ENCODE measurements around the gene CLC.
"Not testable (repeated sequence)": the region's sequence is repeated elsewhere in the genome, so short reads cannot be mapped to it uniquely, and the experiment has no call there.

CLC gene

GRCh38 chr19:39737891-39738290 lies at the start of gene CLC:
TSS of gene CLC (minus strand) at chr19:39738029. CDS start at chr19:39737952, 77 bp downstream.
- DNase-seq (ENCODE audit: low read depth): no peak

- no peak for DNase-seq (ENCODE audit: low read depth)
These were observed 43.1 kb upstream of the CLC start for GRCh38 chr19:39780894-39781293.

- no peak for DNase-seq (ENCODE audit: low read depth)
These were observed 40.9 kb upstream of the CLC start, which contains the start of gene LEUTX for GRCh38 chr19:39778763-39779162. TSS of gene LEUTX (plus strand) at chr19:39778854. CDS start at chr19:39778921, 67 bp downstream.

GRCh38 chr19:39768786-39769185 lies 31.0 kb upstream of the CLC start:
- no peak for DNase-seq (ENCODE audit: low read depth)

GRCh38 chr19:39768334-39768733 lies 30.5 kb upstream of the CLC start:
- no peak for DNase-seq (ENCODE audit: low read depth)

GRCh38 chr19:39765091-39766076 lies 27.6 kb upstream of the CLC start:
- DNase-seq (ENCODE audit: low read depth): no peak

- not testable (repeated sequence) for DNase-seq (ENCODE audit: low read depth)
These were observed 24.0 kb upstream of the CLC start for GRCh38 chr19:39761851-39762250.

- no peak for DNase-seq (ENCODE audit: low read depth)
These were observed 21.8 kb upstream of the CLC start for GRCh38 chr19:39759457-39760184.

- DNase-seq (ENCODE audit: low read depth): no peak
These were observed 17.1 kb upstream of the CLC start for GRCh38 chr19:39754971-39755370.

DNA sequence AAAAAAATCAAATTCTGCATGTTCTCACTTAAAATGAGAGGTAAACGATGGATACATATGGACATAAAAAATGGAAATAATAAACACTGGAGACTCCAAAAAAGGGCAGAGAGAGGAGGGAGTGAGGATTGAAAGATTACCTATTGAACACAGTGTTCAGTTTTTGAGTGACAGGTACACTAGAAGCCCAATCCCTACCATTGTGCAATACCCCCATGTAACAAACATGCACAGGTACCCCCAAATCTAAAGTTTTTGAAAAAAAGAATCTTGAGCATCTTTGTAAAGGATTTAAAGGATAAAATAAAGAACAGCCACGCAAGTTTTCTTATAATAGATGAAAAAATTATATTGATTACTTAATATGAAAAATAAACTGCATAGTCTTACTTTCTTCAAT lies 16.7 kb upstream of the CLC start:
- DNase-seq (ENCODE audit: low read depth): no peak

DNA sequence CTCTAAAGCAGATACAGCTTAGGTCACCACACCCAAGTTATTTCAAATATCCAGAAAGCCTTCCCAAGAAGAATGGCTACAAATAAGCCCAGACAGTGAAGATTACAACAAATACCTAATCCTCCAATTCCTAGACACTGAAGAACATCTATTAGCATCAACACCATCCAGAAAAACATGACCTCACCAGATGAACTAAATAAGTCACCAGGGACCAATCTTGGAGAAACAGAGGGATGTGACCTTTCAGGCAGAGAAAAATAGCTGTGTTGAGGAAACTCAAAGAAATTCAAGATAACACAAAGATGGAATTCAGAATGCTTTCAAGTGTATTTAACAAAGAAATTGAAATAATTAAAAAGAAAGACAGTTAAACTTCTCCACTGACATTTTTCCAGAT lies 15.0 kb upstream of the CLC start:
- DNase-seq (ENCODE audit: low read depth): no peak

- DNase-seq (ENCODE audit: low read depth): no peak
These were observed 14.6 kb upstream of the CLC start for GRCh38 chr19:39752390-39752789.

DNA sequence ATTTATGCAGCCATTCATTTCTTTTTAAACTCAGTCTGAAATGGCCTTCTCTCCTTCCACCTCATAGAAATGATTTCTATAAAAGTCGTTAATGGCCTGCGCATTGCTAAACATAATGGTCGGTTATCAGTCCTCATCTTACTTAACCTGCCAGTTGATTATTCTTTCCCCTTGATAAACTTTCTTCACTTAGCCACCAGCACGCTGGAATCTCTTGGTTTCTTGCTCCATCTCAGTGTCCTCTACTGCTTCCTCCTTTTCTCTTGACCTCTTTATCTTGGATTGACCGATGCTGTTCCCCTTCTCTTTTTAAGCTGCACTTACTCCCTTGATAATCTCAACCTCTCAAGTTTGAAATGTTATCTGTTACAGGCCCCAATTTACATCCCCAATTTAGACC lies 12.2 kb upstream of the CLC start:
- DNase-seq (ENCODE audit: low read depth): no peak

DNA sequence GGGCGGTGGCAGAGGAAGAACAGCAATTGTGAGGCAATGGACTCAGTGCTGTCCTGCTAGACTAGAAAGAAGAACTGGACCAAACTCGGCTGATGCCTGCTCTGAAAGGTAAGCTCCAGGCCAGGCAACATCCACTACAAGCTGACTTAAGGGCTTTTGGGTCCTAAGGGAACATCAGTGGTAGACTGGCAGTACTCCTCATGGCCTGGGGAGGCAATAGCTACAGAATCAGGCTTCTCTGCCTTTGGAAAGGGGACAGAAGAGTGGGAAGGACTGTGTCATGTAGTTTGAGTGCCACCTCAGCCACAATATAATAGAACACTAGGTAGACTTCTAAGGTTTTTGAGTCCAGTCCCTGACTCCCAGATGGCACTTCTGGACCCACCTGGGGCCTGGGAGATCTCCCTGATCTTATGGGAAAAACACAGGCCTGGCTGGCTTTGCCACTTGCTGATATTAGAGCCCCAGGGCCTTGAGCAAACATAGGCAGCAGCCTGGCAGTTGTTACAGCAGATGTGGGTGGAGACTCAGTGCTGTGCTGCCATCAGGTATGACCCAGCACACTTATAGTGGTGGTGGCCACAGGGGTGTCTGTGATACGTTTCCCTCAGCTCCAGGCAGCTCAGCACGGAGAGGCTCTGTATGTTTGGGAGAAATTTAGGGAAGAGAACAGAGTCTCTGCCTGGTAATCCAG lies 9.2 kb upstream of the CLC start:
- DNase-seq (ENCODE audit: low read depth): no peak

- no peak for DNase-seq (ENCODE audit: low read depth)
These were observed 7.8 kb upstream of the CLC start for GRCh38 chr19:39745643-39746042.

DNA sequence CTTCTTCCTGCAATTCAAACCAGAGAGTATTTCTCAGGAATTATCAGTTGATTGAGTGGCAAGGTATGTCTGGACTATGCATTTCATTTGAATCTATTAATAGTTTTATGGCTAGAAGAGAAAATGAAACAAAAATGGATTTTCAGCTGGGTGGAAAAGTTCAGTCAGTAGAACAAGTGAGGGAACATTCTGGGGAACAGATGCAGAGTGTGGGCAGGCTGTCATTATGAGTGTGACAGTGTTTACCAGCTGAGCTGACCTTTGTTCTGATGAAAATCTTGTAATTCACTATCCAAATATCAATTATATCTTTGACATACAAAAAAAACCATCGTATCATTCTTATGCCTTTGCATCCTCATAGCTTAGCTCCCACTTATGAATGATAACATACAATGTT lies 2.6 kb upstream of the CLC start:
- no peak for DNase-seq (ENCODE audit: low read depth)

DNA sequence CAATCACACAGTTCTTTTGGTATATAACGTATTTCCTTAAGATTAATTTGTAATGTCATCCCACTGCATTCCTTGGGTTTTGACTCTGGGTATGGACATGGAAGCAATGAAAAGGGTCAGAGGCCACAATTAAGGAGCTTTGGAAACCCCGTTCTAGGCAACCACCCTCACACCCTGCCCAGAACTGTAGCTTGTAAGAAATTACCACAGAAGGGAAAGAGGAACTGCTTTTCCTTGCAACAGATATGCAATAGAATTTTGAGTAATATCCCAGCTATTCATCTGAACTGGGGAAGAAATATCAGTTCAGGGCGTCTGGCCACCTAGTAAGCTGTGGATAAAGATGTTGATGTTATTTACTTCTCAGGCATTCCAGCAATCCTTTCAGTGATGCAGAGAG lies 985 bp upstream of the CLC start:
- no peak for DNase-seq (ENCODE audit: low read depth)

DNA sequence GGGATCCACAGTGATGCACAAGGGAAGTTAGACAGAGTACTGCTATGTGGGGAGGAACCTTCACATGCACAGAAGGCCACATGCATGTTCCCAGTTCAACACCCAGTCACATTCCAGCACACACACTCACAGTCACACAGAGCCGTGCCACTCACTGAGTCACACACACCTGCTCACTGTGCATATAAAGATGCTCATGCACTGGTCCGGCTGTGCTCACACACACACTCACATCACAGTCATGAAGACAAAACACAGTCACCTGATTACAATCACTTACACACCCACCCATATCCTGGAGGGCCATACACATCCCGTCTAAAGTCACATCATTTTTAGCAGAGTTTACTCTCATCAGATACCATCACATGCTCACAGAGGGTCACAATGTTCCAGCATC lies 478 bp downstream of the CLC start:
- no peak for DNase-seq (ENCODE audit: low read depth)

- no peak for DNase-seq (ENCODE audit: low read depth)
These were observed 1.7 kb downstream of the CLC start for GRCh38 chr19:39736088-39736487.

- no peak for DNase-seq (ENCODE audit: low read depth)
These were observed 2.1 kb downstream of the CLC start for GRCh38 chr19:39735688-39736087.

DNA sequence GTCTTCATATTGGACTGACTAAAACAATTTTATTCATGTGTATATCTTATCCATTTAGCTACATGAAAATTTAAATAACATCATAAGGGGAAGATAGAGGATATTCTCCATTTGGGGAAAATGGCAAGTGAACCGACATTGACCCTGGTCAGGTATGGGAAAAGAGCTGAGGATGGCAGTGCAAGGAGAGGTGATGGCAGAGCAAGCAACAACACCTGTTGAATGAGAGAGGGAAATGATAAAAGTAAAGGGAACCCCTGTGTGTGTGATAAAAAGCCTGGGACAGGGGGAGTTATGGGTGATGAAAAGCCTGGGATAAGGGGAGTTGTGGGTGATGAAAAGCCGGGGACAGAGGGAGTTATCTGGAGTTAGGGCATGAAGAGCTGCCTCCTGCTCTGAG lies 4.0 kb downstream of the CLC start:
- DNase-seq (ENCODE audit: low read depth): no peak

- no peak for DNase-seq (ENCODE audit: low read depth)
These were observed 6.1 kb downstream of the CLC start for GRCh38 chr19:39731685-39732084.

DNA sequence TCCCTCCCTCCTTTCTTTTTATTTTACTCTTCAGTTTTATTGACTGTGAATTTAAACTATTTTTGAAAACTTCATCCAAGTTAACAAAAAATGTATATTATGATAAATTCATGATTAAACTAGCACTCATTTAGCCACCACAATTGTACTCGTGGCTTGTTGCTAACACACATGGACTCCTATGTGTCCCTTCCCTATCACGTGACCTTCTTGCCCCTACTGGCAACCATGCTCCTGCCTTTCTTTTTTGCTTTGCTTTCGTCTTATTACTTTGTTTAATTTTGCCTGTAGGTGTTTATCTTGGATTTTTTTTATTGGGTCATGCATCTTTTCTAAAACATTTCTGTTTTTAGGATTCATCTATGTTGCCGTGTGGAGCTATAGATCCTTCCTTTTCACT lies 8.2 kb downstream of the CLC start:
- no peak for DNase-seq (ENCODE audit: low read depth)
